Ascending aorta (tissue), 2 donors: ENCODE results near the gene GUCY2D. TPM values are rescaled to one million over a fixed set of nuclear protein-coding genes. Genes with fewer than 3 reads are reported as not detected.
"Not testable (repeated sequence)": the region's sequence is repeated elsewhere in the genome, so short reads cannot be mapped to it uniquely, and the experiment has no call there.

Experiments used
- DNase-seq, 2 donors: peaks; one replicate each; pipeline ENCODE4 v3.0.0-alpha.2; 2019; ENCODE audit warnings: low spot score in 2 of 2
- H3K27ac ChIP-seq, 2 donors: fragments of 200-600 bp; sonication (generic); one replicate each; pipeline ENCODE4 v1.5.1; 2016 to 2017; ENCODE audit warnings: mild to moderate bottlenecking in 1 of 2
- H3K27me3 ChIP-seq: fragments of 200-600 bp; sonication (generic); one replicate; pipeline ENCODE4 v1.5.1; 2017
- H3K36me3 ChIP-seq, 2 donors: fragments of 200-600 bp; sonication (generic); one replicate each; pipeline ENCODE4 v1.5.1; 2016
- H3K4me1 ChIP-seq, 2 donors: fragments of 200-600 bp; sonication (generic); one replicate each; pipeline ENCODE4 v1.5.1; 2016 to 2017; ENCODE audit warnings: mild to moderate bottlenecking in 1 of 2
- H3K4me3 ChIP-seq, 2 donors: fragments of 200-600 bp; sonication (generic); one replicate each; pipeline ENCODE4 v1.5.1; 2016 to 2017; ENCODE audit warnings: mild to moderate bottlenecking in 1 of 2
- H3K9me3 ChIP-seq, 2 donors: fragments of 200-600 bp; sonication (generic); one replicate each; pipeline ENCODE4 v1.5.1; 2016
- intact Hi-C: fragments of 100-400 bp; cut with DNase I; formaldehyde crosslinking; loops from one replicate; pipeline ENCODE4 v1.15.1; 2023
- total RNA-seq: library from RNA; depleted of rRNA; stranded (reverse); fragments of >200 nt; gene quantifications from one replicate; pipeline ENCODE4 v1.1.0, GENCODE V29; 2016
- TF ChIP-seq, protein P1 (sequence below), 3 experiments: fragments of 200-600 bp in 2 of 3; fragments of 450-650 bp in 1 of 3; sonication (generic) in 2 of 3; IDR thresholded peaks; one replicate each; pipeline ENCODE4 v1.5.1; 2016 to 2019; ENCODE audit warnings: antibody characterized with exemption in 3 of 3, mild to moderate bottlenecking in 1 of 3, moderate library complexity in 1 of 3

GUCY2D gene
- total RNA-seq, 1 donor from 2014 or later, result not detected

DNA sequence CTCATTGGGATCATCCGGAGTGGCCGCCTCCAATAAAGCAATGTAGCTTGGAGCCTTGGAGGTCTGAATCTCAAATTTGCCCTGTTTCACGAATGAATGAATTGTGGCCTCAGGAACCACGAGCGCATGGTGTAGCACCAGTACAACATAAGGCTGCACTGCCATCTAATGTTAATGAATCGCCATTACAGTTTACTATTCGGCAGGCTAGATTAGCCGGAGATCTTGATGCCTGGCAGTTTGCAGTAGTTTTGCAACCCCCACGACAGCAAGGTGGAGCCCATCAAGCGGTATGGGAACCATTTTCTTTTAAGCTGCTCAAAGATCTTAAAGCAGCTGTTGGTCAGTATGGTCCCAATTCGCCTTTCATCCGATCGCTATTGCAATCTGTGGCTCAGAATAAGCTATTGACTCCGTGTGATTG is 55.3 kb downstream of the GUCY2D start:
- no peaks in the 10 kb centered on the region for H3K9me3 ChIP-seq
- no peak overlapping the region for H3K27ac ChIP-seq
- peaks cover 0 to 3% of the 10 kb centered on the region in 2 donors for H3K4me1 ChIP-seq
- no peak overlapping the region for H3K4me3 ChIP-seq
- intact Hi-C loops, result loop anchor here (5.0 to 10.0 kb wide), 2 partner anchors 145 to 233 kb away; no protein-coding TSS in a partner anchor
- TF ChIP-seq, protein P1, sequence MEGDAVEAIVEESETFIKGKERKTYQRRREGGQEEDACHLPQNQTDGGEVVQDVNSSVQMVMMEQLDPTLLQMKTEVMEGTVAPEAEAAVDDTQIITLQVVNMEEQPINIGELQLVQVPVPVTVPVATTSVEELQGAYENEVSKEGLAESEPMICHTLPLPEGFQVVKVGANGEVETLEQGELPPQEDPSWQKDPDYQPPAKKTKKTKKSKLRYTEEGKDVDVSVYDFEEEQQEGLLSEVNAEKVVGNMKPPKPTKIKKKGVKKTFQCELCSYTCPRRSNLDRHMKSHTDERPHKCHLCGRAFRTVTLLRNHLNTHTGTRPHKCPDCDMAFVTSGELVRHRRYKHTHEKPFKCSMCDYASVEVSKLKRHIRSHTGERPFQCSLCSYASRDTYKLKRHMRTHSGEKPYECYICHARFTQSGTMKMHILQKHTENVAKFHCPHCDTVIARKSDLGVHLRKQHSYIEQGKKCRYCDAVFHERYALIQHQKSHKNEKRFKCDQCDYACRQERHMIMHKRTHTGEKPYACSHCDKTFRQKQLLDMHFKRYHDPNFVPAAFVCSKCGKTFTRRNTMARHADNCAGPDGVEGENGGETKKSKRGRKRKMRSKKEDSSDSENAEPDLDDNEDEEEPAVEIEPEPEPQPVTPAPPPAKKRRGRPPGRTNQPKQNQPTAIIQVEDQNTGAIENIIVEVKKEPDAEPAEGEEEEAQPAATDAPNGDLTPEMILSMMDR (IDR thresholded peaks at IDR 0.05), result peak; percentile 69 to 78 (median 74)
- DNase-seq, result peak in 1 of 2 donors; percentile 74
- peaks cover 8% of the 10 kb centered on the region for H3K27me3 ChIP-seq
- no peaks in the 10 kb centered on the region for H3K36me3 ChIP-seq

DNA sequence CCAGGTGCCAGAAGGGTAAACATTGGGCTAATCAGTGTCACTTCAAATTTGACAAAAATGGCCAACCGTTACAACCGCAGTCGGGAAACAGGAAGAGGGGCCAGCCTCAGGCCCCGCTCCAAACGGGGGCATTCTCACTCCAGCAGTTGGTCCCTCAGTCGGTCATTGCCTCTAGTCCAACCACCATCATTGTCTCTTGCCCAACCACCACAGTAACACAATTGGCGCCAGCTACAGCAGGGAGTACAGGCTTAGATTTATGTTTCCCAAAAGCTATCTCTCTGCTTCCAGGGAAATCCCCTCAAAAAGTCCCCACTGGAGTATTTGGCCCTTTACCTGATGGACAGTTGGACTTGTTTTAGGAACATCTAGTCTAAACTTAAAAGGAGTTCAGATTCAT is 56.7 kb downstream of the GUCY2D start:
- Histone ChIP-seq H3K4me1 (peaks cover 0 to 5% of the 10 kb centered on the region in 2 donors), H3K27ac (no peak overlapping the region), H3K4me3 (no peak overlapping the region), H3K9me3 (no peaks in the 10 kb centered on the region), H3K36me3 (no peaks in the 10 kb centered on the region), H3K27me3 (peaks cover 8% of the 10 kb centered on the region)
- intact Hi-C loops, result loop anchor here (5.0 to 10.0 kb wide), 2 partner anchors 147 to 234 kb away; no protein-coding TSS in a partner anchor
- DNase-seq, result peak in 1 of 2 donors; percentile 15
- TF ChIP-seq, protein P1 (IDR thresholded peaks at IDR 0.05), result no peak

DNA sequence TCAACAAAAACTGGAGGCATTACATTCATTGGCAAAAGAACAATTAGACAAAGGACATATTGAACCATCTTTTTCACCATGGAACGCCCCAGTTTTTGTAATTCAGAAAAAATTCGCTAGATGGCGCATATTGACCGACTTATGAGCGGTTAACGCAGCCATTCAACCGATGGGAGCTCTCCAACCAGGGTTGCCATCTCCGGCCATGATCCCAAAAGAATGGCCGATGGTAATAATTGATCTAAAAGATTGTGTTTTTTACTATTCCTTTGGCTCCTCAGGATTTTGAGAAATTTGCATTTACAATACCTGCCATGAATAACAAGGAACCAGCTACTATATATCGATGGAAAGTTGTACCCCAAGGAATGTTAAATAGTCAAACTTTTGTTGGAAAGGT is 57.9 kb downstream of the GUCY2D start:
- Histone ChIP-seq H3K9me3 (no peaks in the 10 kb centered on the region), H3K27me3 (peaks cover 8% of the 10 kb centered on the region), H3K27ac (no peak overlapping the region), H3K4me1 (peaks cover 0 to 5% of the 10 kb centered on the region in 2 donors), H3K4me3 (no peak overlapping the region), H3K36me3 (no peaks in the 10 kb centered on the region)
- intact Hi-C loops, result loop anchor here (1.0 kb wide), 1 partner anchor 241 kb away; no protein-coding TSS in a partner anchor
- no peak for DNase-seq
- TF ChIP-seq, protein P1 (IDR thresholded peaks at IDR 0.05), result peak; percentile 67 to 73 (median 72)

DNA sequence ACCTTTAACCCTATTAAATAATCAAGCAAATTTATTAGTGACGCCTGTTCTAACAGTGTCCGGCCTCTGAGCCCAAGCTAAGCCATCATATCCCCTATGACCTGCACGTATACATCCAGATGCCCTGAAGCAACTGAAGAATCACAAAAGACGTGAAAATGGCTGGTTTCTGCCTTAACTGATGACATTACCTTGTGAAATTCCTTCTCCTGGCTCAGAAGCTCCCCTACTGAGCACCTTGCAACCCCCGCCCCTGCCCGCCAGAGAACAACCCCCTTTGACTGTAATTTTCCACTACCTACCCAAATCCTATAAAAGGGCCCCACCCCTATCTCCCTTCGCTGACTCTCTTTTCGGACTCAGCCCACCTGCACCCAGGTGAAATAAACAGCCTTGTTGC is 59.4 kb downstream of the GUCY2D start:
- intact Hi-C loops, H3K4me1 ChIP-seq, H3K4me3 ChIP-seq, H3K36me3 ChIP-seq, H3K27me3 ChIP-seq, H3K27ac ChIP-seq, H3K9me3 ChIP-seq, DNase-seq: not testable (repeated sequence)

DNA sequence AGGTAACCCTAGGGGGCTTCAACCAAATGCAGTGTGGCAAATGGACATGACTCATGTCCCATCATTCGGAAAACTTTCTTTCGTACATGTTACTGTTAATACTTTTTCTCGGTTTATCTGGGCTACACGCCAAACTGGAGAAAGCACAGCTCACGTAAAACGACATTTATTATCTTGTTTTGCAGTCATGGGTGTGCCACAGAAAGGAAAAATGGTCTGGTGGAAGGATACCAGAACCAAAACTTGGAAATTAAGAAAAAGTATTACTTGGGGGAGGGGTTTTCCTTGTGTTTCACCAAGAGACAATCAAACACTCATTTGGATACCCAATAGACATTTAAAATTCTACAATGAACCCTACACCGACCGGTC is 60.0 kb downstream of the GUCY2D start:
- Histone ChIP-seq H3K4me3 (peak overlapping the region in 1 of 2 donors; percentile 21), H3K36me3 (no peaks in the 10 kb centered on the region), H3K27ac (no peak overlapping the region), H3K27me3 (peaks cover 8% of the 10 kb centered on the region), H3K4me1 (peaks cover 0 to 5% of the 10 kb centered on the region in 2 donors), H3K9me3 (no peaks in the 10 kb centered on the region)
- DNase-seq, result no peak
- intact Hi-C loops, result no loop called here
- TF ChIP-seq, protein P1 (IDR thresholded peaks at IDR 0.05), result no peak

DNA sequence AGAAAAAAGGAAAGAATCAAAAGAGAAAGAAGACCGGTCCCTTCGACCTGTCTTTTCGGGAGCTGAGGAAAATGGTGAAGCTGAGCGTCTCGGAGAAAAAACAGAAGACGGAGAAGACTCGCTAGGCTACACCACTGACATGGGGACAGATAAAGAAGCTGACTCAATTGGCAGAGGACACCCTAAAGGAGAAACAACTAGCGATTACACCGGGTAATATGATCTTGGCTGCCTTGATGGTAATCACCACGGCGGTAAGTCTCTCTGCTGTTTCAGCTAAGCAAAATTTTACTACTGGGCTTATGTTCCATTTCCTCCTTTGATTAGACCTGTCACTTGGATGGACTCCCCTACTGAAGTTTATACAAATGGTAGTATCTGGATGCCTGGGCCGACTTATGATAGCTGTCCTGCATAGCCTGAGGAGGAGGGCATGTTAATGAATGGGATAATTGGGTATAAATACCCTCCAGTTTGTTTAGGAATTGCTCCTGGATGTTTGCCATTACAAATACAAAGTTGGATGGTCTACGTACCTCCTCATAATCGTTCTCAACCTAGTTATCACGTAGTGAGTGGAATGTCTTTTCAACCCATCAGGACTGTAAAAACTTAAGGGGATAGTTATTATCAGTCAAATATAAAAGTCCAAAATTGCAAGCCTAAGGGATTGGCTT is 60.5 kb downstream of the GUCY2D start:
- intact Hi-C loops, result no loop called here
- H3K36me3 ChIP-seq, result no peaks in the 10 kb centered on the region
- H3K27me3 ChIP-seq, result peaks cover 8% of the 10 kb centered on the region
- peaks cover 0 to 5% of the 10 kb centered on the region in 2 donors for H3K4me1 ChIP-seq
- no peaks in the 10 kb centered on the region for H3K9me3 ChIP-seq
- TF ChIP-seq, protein P1 (IDR thresholded peaks at IDR 0.05), result no peak
- no peak overlapping the region for H3K27ac ChIP-seq
- no peak for DNase-seq
- peak overlapping the region; percentile 8 to 21 for H3K4me3 ChIP-seq
